GM23248 (cell line): ENCODE data around the gene DACT3.

ENCODE experiments used
- EZH2 ChIP-seq: fragments of 200-600 bp; sonication (generic); IDR thresholded peaks from 2 replicates; pipeline ENCODE4 v1.6.1; 2018; ENCODE audit warnings: antibody characterized with exemption, mild to moderate bottlenecking; ENCODE audit not compliant: insufficient read depth, poor library complexity, severe bottlenecking
- EZH2phosphoT487 ChIP-seq: fragments of 200-600 bp; sonication (generic); IDR thresholded peaks from 2 replicates; pipeline ENCODE4 v1.6.1; 2018; ENCODE audit warnings: antibody characterized with exemption, moderate library complexity, mild to moderate bottlenecking, low read depth; ENCODE audit not compliant: insufficient read depth

DNA sequence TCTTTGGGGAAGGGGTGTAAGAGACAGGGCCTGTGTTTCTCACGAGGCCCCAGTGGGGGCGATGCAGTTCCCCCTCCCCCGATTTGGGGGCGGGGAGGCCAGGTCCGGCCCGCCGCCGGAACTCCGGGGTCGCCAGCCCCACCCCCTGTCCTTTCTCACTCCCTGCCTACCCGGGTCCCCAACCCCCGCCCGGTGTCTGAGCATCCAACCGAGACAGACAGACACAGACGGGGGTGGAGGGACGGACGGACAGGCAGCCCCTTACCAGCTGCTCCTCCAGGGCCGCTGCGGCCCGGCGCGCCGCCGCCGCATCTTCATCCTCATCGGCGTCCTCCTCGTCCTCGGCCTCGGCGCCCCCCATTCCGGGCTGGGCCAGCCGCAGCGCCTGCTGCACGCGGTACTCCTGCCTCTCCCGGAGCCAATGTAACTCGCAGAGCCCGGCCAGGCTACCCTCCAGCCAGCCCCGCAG, 397 bp downstream of the DACT3 start:
- TF ChIP-seq EZH2phosphoT487 (no peak), EZH2 (no peak)
